HG02759 (cell line): Measurements from ENCODE around the gene KRT74.

Experiments used
- ATAC-seq: cut with Tn5 transposase; IDR thresholded peaks from one replicate; pipeline ENCODE4 v1.9.1; 2021; ENCODE audit warnings: mild to moderate bottlenecking, moderate library complexity; ENCODE audit not compliant: unreplicated experiment

The KRT74 gene

DNA sequence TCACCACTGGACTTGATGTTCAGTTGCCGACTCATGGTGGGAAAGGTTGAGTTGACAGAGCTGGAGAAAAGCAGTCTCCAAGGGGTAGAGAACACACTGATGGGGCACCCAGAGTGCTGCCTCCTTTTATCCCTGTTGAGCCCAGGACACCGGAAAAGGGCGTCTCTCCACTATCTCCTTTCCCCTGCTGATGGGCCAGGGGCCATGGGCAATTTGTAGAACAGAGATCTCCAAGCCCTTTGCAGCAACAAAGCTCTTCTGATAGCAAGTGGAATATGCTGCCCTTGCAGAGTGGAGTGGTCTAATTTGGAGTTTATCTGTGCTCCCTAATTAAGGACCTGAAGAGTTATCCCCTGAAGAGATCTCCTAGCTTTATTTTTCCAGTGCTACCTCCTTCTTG lies at the start of gene KRT74:
TSS of gene KRT74 (minus strand) at position 101 of the 400 bp plus-strand sequence. CDS start at position 35, 66 bp downstream.
- no peak for ATAC-seq

DNA sequence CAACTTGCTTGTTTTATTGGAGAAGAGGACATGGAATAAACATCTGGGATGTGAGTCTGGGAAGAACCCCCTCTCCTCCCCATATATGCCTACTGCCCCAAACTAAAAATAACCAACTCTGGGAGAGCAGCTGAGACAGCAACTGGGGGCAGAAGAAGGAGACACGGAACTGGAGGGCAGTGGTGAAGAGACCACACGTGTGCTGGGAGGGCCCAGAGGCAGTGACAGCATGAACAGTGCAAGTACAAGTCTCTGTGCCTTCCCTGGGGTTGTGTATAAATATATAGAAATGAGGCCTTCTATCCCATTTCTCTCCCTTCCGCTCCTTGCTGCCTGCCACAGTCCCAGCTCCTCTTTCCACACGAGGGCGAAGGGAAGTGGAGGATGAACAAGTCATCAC lies 48.7 kb upstream of the KRT74 start:
- ATAC-seq, result no peak

DNA sequence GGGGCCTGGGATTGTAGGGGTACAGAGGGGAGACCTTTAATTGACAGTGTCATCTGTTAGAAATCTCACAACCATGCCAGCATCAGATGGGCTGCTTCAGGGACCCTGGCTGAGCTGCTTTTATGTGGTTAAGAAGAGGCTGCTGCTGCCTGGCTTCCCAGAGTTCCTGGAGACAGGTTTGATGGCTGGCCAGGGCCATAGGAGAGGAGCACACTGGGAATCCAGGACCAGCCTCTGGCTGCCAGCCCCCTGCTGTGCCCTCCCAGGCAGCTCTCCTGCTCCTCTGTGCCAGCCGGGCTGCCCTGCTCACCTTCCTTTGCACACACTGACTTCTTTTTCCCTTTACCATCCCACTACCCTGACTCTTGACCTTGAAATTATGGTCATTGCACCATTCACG lies 45.2 kb upstream of the KRT74 start:
- ATAC-seq, result no peak

DNA sequence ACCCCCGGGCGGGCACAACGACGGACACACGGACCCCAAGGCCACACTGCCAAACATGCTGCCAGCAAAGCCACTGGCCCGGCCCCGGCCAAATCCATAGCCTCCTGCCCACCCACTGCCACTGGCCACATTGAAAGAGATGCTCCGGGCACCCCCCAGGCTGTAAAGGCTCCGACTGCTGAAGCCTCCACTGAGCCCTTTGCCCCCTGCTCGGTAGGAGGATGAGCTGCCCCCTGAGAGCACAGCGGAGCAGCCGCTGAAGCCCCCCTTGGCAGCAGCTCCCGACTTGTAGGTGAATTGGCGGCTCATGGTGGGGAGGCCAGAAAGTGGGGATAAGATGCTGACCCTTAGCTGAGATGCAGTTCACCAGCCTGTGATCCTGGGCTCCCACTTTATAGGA lies 44.6 kb upstream of the KRT74 start, which contains the start of gene KRT73:
TSS of gene KRT73 (minus strand) at position 344 of the 400 bp plus-strand sequence. CDS start at position 309, 35 bp downstream.
- ATAC-seq, result no peak

DNA sequence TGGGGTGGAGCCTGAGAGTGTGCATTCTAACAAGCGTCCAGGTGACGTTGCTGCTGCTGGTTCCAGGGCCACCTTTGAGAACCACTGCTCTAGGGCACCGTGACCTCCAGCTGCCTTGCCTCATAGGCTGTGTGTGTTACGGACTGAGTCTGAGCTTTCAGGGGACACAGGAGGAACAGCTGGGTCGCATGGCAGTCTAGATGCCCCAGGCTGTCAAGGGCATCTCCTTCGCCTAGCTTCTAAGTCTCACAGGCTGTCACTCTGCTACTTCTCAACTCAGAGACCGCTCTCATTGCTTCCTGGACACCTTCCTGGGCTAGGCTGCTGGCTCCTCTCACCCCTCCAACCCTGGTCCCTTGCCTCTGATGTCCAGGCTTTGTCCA lies 43.8 kb upstream of the KRT74 start:
- no peak for ATAC-seq

DNA sequence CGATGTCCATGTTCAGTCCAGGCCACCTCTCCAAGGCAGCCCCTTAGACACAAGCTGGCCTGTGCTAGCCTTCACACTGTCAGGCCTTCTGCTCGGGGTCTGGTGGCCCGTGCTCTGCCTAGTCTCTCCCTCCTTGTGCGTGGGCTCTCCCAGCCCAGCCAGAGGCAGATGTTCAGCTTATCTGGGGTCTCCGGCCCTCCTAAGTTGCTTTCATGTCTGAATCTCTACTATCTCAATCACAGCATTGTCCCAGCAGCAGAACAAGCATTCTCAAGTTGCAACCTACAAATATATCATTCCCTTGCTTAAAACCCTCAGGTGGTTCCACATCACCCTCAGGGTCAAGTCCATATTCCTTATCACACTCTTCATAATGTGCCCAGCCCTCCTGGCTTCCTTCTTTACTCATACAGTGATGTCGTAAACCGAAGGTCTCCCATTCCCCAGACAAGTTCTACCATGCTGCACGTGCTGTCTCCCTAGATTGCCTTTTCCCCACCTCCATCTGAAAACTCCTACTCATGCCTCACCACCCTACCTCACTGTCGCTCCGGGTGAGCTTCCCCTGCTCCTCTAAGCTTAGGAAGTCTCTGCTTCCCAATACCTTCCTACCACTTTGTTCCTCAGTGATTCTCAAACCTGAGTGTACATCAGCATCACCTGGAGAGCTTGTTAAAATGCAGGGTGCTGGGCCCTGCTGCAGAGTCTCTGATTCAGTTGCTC lies 43.2 kb upstream of the KRT74 start:
- no peak for ATAC-seq

DNA sequence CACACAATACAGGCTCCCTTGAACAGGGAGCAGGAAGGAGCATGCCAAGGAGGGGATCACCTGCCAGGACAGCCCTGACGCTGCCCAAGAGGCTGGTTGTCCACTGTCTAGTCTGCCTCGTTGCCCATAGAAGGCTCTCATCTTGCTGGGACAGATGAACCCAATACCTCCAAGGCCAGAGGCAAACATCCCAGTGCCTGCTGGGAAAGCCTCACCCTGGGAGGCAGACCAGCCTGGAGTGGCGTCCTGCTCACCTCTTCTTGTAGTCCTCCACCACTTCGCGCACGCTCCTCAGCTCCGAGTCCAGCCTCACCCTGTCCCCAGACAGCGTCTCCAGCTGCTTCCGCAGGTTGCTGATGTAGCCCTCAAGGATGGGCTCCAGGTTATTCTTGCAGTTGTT lies 42.3 kb upstream of the KRT74 start:
- no peak for ATAC-seq

DNA sequence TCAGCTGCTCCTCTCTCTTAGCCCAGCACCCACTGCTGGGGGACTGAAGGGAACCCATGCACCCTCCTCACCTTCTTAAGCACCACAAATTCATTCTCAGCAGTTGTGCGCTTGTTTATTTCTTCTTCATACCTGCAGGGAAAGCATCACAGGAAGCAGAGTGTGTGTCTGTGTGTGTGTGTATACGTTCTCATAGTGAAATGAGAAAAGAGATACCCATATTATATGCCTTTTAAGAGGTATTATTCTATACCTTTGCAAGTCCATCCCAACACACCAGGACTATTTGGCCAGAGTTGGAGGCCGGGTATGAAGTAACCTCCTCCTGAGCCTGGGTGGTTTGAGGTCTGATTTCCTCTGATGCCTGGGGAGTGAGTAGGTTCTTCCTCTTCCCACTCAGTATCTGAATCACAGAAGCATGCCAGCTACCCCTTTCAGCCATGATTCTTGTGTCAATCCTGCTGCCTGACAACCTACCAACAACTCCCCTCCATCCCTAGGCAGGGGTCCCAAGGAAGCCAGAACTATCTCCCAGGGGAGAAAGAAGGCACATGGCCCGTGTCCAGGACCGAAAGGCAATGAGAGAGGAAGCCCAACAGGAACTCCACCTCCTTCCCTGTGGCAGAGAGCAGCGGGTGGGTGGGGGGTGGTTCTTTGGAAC lies 41.7 kb upstream of the KRT74 start:
- ATAC-seq, result no peak

DNA sequence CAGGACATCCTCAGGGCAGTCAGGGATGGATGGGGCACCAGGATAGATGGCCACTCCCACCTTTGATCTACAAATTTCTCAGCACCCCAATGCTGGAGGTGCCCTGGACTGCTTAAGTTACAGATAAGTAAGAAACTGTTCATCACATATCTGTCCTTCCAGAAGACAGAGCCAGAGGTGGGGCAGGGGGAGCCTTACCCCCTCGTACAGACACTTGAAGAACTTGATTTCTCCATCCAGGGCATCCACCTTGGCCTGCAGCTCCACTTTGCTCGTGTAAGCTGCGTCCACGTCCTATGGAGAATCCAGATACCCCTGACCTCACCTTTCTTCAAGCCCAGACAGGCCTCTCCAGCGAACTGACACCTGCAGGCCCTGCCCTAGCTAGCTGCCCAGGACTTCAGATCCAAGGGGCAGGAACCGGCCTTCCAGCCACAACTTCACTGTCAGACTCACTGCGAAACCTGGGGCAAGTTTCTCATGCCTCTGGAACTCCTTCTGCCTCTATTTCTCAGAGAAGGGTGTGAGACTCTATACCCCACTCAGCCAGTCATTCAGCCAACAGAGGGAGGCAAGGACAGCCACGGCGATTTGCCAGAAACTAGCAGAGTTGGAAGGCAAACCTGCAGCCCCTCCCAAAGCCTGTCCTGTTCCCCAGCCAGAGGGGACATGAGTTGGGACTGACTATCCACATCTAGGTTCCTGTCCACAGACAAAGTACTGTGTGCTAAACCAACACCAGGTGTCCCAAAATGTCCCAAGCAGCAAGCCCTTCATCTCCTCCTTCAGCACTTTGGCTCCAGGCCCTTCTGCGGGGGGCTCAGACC lies 41.0 kb upstream of the KRT74 start:
- ATAC-seq, result no peak

DNA sequence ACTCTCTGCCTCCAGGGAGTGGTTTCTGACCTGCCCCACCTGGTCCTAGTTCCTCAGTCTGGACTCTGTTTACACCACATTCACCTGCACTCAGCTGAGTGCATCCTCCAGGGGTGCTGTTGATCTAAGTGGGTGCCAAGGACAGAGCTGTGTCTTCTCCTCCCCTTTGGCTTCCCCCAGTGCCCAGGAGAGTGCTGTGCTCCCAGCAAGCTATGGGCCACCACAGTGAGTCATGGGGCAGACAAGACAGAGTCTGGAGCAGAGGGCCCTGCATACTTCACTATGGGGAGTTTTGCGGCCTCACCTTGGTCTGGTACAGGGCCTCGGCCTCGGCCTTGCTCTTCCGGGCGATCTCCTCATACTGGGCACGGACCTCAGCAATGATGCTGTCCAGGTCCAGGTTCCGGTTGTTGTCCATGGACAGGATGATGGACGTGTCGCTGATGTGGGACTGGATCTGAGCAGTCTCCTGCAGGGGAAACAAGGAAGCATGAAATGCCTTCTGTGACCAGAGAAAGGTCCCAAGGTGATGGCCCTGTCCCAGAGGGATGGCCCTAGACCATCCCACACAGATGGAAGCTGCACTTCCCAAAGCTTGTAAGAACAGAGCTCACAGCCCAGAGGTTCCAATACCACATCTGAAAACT lies 39.9 kb upstream of the KRT74 start:
- no peak for ATAC-seq

DNA sequence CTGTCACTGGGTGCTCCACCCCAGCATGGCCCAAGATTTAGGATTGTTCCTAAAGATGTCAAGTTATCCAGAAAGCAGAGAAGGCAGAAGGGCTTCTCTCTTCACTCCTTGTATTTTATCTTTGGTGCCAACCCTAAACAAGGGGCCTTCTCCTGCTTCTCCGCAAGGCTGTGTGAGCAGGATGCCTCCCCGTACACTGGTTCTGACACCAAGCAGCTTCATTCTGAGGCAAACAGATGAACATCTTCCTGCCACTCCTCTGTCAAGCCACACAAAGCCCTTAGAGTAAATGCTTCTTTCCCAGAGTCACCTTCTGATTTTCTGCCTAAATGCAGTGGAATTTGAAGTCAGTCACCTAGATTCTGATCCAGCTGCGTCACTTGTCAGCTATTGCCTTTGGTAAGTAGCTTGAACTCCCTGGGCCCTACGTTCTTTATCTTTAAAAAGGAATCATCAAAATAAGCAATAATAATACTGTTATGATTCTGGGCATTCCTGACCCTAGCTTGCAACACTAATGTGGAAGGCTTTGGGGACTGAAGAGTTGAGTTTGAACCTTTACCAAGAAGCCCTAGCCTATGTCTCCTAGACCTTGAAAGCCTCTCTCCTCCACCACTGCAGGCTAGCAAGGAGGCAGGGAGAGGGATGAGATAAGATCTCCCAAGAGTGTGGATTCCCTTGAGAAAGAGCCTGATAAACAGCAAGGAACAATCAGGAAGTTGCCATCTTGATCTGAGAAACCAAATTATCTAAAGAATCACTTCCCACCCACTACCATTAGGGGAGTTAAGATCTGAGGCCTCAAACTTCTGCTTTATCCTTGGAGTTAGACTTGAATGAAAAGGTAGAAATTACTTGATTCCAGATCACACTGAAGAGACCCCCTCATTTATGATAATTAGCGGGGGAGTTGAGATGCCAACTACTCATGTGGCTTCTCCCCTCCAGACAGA lies 39.1 kb upstream of the KRT74 start:
- ATAC-seq, result no peak

DNA sequence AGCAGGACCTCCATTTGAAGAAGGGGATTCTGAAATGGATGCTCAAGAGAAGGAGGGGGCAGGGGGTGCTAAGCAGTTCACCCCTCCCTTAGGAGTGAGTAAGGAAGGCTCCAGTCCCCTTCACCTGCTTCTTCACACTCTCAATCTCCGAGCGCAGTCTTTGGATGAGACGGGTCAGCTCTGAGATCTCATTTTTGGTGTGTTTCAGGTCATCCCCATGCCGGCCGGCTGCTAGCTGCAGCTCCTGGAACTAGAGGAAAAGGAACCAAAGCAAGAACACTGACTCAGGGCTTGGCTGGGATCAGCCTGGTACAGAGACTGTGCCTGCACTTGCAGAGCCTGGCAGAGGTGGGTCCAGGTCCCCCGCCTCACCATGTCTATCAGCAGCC lies 37.4 kb upstream of the KRT74 start:
- no peak for ATAC-seq

DNA sequence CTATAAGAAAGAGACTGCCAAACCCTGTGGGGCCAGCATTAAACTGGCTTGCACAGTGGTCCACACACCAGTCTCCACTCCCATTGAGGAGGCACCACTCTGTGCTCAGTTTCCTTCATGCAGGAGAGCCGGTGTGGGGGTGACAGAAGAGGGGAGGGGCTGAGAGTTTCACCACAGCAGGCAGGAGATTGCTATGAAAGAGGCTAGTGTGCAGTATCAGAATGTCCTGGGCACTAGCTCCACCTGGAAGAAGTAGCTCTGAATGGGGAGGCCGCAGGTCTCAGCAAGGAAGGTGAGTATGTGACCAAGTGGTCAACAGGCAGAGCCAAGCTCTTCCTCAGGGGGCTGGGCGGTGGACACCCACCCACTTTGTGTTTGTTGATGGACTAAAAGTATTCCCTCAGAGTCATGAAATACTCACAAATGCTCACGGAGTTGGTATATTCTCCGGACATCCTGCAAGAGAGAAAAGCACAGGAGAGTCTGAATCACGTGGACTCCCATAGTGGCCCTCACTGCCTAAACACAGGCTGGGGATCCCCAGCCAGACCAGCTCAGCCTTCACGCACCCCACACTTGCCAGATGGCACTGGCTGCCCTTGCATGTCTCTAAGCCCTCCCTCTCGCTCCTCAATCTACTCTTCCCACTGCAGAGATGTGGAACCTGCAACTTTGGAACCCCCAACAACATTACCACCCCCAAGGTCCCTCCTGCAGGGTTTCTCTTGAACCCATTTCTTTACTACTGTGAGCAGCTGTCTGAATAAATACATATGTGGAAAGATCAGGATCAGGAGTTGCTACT lies 35.4 kb upstream of the KRT74 start:
- ATAC-seq, result no peak

DNA sequence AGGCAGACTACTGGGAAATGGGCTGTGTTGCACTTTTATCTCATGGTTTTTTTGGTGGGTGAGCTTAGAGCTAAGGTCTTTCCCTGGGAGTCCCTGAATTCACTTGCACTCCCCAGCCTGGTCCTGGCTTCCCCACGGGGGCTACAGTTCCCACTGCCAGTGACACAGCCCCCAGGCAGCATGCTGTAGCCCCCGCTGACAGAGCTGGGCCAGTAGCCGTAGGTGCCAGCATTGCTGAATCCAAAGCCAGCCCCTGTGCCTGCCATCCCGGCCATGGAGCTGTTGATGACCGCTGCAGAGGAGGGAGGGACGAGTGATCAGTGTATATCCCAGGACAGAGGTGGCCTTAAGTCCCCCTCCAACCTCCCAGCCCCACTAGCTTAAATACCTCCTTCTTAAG lies 34.5 kb upstream of the KRT74 start:
- no peak for ATAC-seq

DNA sequence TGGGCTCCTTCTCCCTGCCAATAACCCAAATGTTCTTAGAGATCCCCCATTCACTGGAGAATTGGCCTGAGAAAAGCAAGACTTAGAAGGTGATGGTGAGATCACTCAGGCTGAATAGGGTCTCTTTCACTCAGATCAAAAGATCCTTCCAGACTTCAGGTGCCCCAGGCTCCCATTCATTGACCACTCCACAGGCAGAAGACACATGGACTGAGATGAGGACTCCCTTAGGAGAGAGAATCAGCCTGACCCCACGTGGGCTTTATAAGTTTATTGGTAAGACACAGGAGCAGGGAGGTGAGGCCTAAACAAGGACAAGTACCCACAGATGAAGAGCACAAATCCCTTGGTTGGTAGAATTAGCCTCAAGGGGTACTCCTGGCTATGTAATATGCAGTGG lies 33.7 kb upstream of the KRT74 start:
- ATAC-seq, result no peak

DNA sequence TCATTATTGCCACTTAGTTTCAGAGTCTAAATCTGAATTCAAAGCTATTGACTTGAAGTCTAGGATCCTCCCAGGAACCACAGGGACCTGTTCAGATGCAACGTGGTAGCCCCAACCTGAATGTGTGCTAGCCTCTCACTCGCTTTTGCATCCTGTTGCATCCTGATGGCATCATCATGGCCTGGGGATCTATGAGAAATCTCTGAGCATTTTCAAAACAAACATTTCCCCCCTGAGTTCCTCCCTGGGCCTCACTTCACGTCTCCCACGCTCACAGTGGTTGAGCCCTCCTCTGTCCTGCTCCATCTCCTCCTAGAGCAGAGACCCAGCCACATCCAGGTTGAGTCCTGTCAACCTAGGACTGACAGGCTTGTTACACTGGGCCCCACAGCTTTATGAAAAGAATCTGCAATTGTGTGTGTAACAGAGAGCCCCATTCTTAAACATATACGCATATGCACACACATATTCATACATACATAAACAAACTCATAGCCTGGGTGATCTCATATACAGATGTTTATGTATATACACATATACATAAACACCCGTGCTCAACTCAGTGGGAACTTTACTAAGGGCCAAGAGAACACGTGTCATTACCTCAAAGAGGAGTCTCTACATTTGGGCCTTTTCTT lies 33.1 kb upstream of the KRT74 start:
- ATAC-seq, result no peak

DNA sequence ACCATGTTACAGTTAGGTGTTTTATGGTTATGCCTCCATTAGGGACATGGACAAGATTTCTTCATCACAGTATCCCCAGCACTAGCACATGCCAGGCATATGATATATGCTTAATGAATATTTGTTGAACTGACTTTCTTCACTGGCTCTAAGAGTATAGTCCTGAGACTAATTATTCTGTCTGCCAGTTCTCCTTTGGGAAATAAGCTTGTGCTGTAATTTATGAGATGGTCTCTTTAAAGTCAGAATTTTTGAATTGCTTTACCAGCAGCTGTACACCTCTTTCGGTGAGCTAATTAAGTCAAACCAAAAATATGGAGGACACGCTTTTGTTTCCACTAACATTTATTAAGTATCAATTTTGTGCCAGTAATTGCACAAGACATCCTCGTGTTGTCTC lies 32.5 kb upstream of the KRT74 start:
- ATAC-seq, result no peak

DNA sequence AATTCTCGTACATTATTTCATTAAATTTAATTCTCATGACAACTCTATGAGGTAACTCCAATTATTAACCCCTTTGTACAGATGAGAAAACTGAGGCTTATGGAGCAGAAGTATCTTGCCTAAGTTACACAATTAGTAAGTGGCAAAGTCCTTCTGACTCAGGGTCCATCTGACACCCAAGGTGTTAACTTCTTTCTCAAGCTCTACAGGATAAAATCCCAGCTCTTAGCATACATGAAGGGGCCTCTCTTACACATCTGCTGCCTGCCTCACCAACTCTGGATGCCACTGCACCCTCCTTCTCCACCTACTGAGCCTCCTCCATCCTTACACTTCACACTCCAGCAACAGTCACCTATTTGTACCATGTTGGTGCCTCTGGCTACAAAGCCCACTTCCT lies 31.9 kb upstream of the KRT74 start:
- no peak for ATAC-seq

DNA sequence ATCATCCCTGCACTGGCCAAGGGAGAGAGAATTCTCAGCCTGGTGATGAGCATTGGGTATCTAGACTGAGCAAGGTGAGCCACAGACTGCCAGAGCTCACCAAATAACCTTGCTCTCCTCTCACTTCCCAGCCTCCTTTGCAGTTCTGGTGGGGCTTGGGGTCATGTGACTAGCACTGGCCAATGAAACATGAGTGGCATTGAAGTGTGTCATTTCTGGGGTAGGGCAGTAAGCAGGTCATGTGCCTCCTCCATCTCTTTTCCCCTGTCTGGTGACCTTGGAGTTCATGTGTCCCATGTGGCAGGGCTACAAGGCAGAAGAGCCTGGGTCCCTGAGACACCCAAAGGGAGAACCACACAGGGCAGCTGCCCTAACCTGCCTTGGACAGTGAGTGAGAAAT lies 31.2 kb upstream of the KRT74 start:
- ATAC-seq, result no peak
